Stimulated activated CD8-positive, alpha-beta memory T cell treated with anti-CD3 and anti-CD28 coated beads, Interleukin-7, amount 100 ng/mL, for 4 hours (primary cell): Measurements from ENCODE around the gene IFT43.

Source experiments
- DNase-seq, 2 donors: peaks; one replicate each; pipeline ENCODE4 v3.0.0-alpha.2; 2020; ENCODE audit warnings: low read depth in 2 of 2

Gene IFT43

GRCh38 chr14:76015191-76015590, 29.6 kb downstream of the IFT43 start:
- no peak for DNase-seq

GRCh38 chr14:76015668-76016067, 30.1 kb downstream of the IFT43 start:
- no peak for DNase-seq

GRCh38 chr14:76019676-76020075, 34.1 kb downstream of the IFT43 start:
- no peak for DNase-seq

- no peak for DNase-seq
Measured at GRCh38 chr14:76022991-76023390, 37.4 kb downstream of the IFT43 start.

GRCh38 chr14:76023757-76024156, 38.2 kb downstream of the IFT43 start:
- no peak for DNase-seq

GRCh38 chr14:76024211-76024907, 38.8 kb downstream of the IFT43 start:
- no peak for DNase-seq

GRCh38 chr14:76034566-76034965, 49.0 kb downstream of the IFT43 start:
- DNase-seq = no peak

- DNase-seq = no peak
Measured at GRCh38 chr14:76040704-76041103, 55.1 kb downstream of the IFT43 start.

GRCh38 chr14:76045773-76046172, 60.2 kb downstream of the IFT43 start:
- DNase-seq = no peak

- DNase-seq = no peak
Measured at GRCh38 chr14:76050250-76050649, 64.7 kb downstream of the IFT43 start.

- peak; percentile 5 to 12 for DNase-seq
Measured at GRCh38 chr14:76050797-76051392, 65.3 kb downstream of the IFT43 start.

- no peak for DNase-seq
Measured at GRCh38 chr14:76051717-76052465, 66.3 kb downstream of the IFT43 start.

- no peak for DNase-seq
Measured at GRCh38 chr14:76053572-76054355, 68.2 kb downstream of the IFT43 start.

GRCh38 chr14:76055330-76055729, 69.8 kb downstream of the IFT43 start:
- no peak for DNase-seq

- DNase-seq = no peak
Measured at GRCh38 chr14:76056128-76056527, 70.6 kb downstream of the IFT43 start.

- no peak for DNase-seq
Measured at GRCh38 chr14:76057914-76058313, 72.4 kb downstream of the IFT43 start.

GRCh38 chr14:76063327-76063726, 77.8 kb downstream of the IFT43 start:
- DNase-seq = no peak

GRCh38 chr14:76065519-76065918, 80.0 kb downstream of the IFT43 start:
- no peak for DNase-seq

- no peak for DNase-seq
Measured at GRCh38 chr14:76067536-76067935, 82.0 kb downstream of the IFT43 start.

- DNase-seq = no peak
Measured at GRCh38 chr14:76073717-76074116, 88.2 kb downstream of the IFT43 start.

GRCh38 chr14:76077340-76077739, 91.8 kb downstream of the IFT43 start:
- DNase-seq = no peak

- DNase-seq = no peak
Measured at GRCh38 chr14:76078501-76078900, 92.9 kb downstream of the IFT43 start.
